IMR-90 (cell line): ENCODE results near the gene TTC7B. TPM values are rescaled to one million over a fixed set of nuclear protein-coding genes. Genes with fewer than 3 reads are reported as not detected.

Source experiments
- ATAC-seq: fragments of 200-7000 bp; cut with Tn5 transposase; 2 replicates; pipeline ENCODE4 v1.9.1; 2020; ENCODE audit warnings: low read depth, mild to moderate bottlenecking, moderate library complexity
- BruUV-seq: library from RNA; stranded (reverse); fragments of 400-500 nt; replicated peaks from 2 replicates; lab custom pipeline; 2021; lab: Mats Ljungman, UMichigan
- CTCF ChIA-PET: fragments of 300-600 bp; formaldehyde crosslinking; extraction: SDS; loops from one replicate; lab custom pipeline; 2021; ENCODE audit warnings: antibody characterized with exemption; lab: Yijun Ruan, JAX
- POLR2A ChIA-PET: fragments of 300-600 bp; sonication (Branson Sonifier 250); formaldehyde crosslinking; loops from one replicate; lab custom pipeline; 2022; ENCODE audit warnings: antibody characterized with exemption; ENCODE audit not compliant: unreplicated experiment; lab: Charles Lee
- DNase-seq: peaks from one replicate; pipeline ENCODE4 v3.0.0; 2013
- H2AFZ ChIP-seq: replicated peaks from 2 replicates; pipeline ENCODE3; 2013; ENCODE audit warnings: low read length, mild to moderate bottlenecking; ENCODE audit not compliant: poor library complexity
- H2AK5ac ChIP-seq: 2 replicates; pipeline ENCODE4 v1.6.1; 2013; ENCODE audit warnings: low read depth, low read length, inconsistent platforms
- H2AK9ac ChIP-seq: replicated peaks from 2 replicates; pipeline ENCODE3; 2013; ENCODE audit warnings: mild to moderate bottlenecking, low read depth, low read length, moderate library complexity; ENCODE audit not compliant: poor library complexity
- H2BK120ac ChIP-seq: 2 replicates; pipeline ENCODE4 v1.6.1; 2013; ENCODE audit warnings: low read depth, low read length, inconsistent platforms
- H2BK15ac ChIP-seq: 3 replicates; pipeline ENCODE4 v1.6.1; 2013; ENCODE audit warnings: low read depth, low read length, inconsistent platforms
- H2BK20ac ChIP-seq: 2 replicates; pipeline ENCODE4 v1.6.1; 2013; ENCODE audit warnings: low read depth, mild to moderate bottlenecking, inconsistent platforms, low read length, moderate library complexity
- H2BK5ac ChIP-seq: 2 replicates; pipeline ENCODE4 v1.6.1; 2013; ENCODE audit warnings: mild to moderate bottlenecking, low read depth, low read length, inconsistent platforms; ENCODE audit not compliant: poor library complexity, severe bottlenecking
- H3K14ac ChIP-seq: replicated peaks from 2 replicates; pipeline ENCODE4 v1.6.1; 2013; ENCODE audit warnings: low read depth, low read length, inconsistent platforms
- H3K18ac ChIP-seq: 2 replicates; pipeline ENCODE4 v1.6.1; 2013; ENCODE audit warnings: low read depth, low read length, control low read depth
- H3K23ac ChIP-seq: 2 replicates; pipeline ENCODE4 v1.6.1; 2013; ENCODE audit warnings: low read depth, low read length, inconsistent platforms
- H3K27ac ChIP-seq: 2 replicates; pipeline ENCODE4 v1.5.1; 2013; ENCODE audit warnings: mild to moderate bottlenecking, control low read depth, low read length; ENCODE audit not compliant: insufficient read depth
- H3K27me3 ChIP-seq: 2 replicates; pipeline ENCODE4 v1.6.1; 2013; ENCODE audit warnings: low read length; ENCODE audit not compliant: control insufficient read depth, insufficient read depth
- H3K36me3 ChIP-seq: 2 replicates; pipeline ENCODE4 v1.6.1; 2013; ENCODE audit warnings: low read length, mixed read lengths; ENCODE audit not compliant: control insufficient read depth, insufficient read depth
- H3K4ac ChIP-seq: 2 replicates; pipeline ENCODE4 v1.6.1; 2013; ENCODE audit warnings: low read depth, low read length, inconsistent platforms
- H3K4me1 ChIP-seq: 2 replicates; pipeline ENCODE4 v1.6.1; 2013; ENCODE audit warnings: low read length, mixed read lengths; ENCODE audit not compliant: control insufficient read depth, insufficient read depth
- H3K4me2 ChIP-seq: 2 replicates; pipeline ENCODE4 v1.6.1; 2013; ENCODE audit warnings: low read depth, mild to moderate bottlenecking, control low read depth, low read length, moderate library complexity
- H3K4me3 ChIP-seq: 2 replicates; pipeline ENCODE4 v1.5.1; 2013; ENCODE audit warnings: low read depth, mild to moderate bottlenecking, control low read depth, low read length, moderate library complexity; ENCODE audit not compliant: insufficient read depth
- H3K56ac ChIP-seq: 2 replicates; pipeline ENCODE4 v1.6.1; 2013; ENCODE audit warnings: low read length, inconsistent platforms; ENCODE audit not compliant: insufficient read depth; ENCODE audit errors: extremely low read depth
- H3K79me1 ChIP-seq, 2 experiments: 2 replicates each; pipeline ENCODE4 v1.6.1; 2013; ENCODE audit warnings: low read length in 2 of 2, inconsistent platforms in 1 of 2, low read depth in 1 of 2
- H3K9ac ChIP-seq: 2 replicates; pipeline ENCODE4 v1.6.1; 2013; ENCODE audit warnings: low read depth, low read length, control low read depth
- H3K9me1 ChIP-seq: 2 replicates; pipeline ENCODE4 v1.6.1; 2013; ENCODE audit warnings: low read length, inconsistent platforms; ENCODE audit not compliant: insufficient read depth
- H3K9me3 ChIP-seq: 2 replicates; pipeline ENCODE4 v1.6.1; 2013; ENCODE audit warnings: low read length; ENCODE audit not compliant: control insufficient read depth, insufficient read depth
- H4K20me1 ChIP-seq: 2 replicates; pipeline ENCODE4 v1.6.1; 2013; ENCODE audit warnings: low read length, inconsistent platforms; ENCODE audit not compliant: insufficient read depth
- H4K5ac ChIP-seq: 2 replicates; pipeline ENCODE4 v1.6.1; 2013; ENCODE audit warnings: mild to moderate bottlenecking, low read depth, low read length, control low read depth
- H4K8ac ChIP-seq, 2 experiments: 2 replicates each; pipeline ENCODE4 v1.6.1; 2013; ENCODE audit warnings: low read depth in 2 of 2, low read length in 2 of 2, control low read depth in 1 of 2, inconsistent platforms in 1 of 2
- H4K91ac ChIP-seq: 2 replicates; pipeline ENCODE4 v1.6.1; 2013; ENCODE audit warnings: low read depth, low read length, inconsistent platforms; ENCODE audit not compliant: insufficient read depth
- BHLHE40 ChIP-seq: fragments of 150-350 bp; IDR thresholded peaks from 2 replicates; pipeline ENCODE4 v1.6.1; 2016; ENCODE audit warnings: mild to moderate bottlenecking, low read depth, low read length
- CHD1 ChIP-seq: IDR thresholded peaks from 2 replicates; pipeline ENCODE4 v1.6.1; 2012; ENCODE audit warnings: low read depth, low read length, improper control_type of control experiment
- ELK1 ChIP-seq: fragments of 150-350 bp; IDR thresholded peaks from 2 replicates; pipeline ENCODE4 v1.6.1; 2016; ENCODE audit warnings: low read depth, mild to moderate bottlenecking, low read length, moderate library complexity, borderline replicate concordance
- MAFK ChIP-seq: IDR thresholded peaks from 2 replicates; pipeline ENCODE4 v1.6.1; 2012; ENCODE audit warnings: low read depth, low read length, improper control_type of control experiment
- MAZ ChIP-seq: IDR thresholded peaks from 2 replicates; pipeline ENCODE4 v1.6.1; 2012; ENCODE audit warnings: low read depth, mild to moderate bottlenecking, low read length, improper control_type of control experiment, moderate library complexity, borderline replicate concordance
- NFE2L2 ChIP-seq: fragments of 150-350 bp; IDR thresholded peaks from 2 replicates; pipeline ENCODE4 v1.6.1; 2016; ENCODE audit warnings: low read depth, mild to moderate bottlenecking, low read length
- POLR2A ChIP-seq: IDR thresholded peaks from 2 replicates; pipeline ENCODE4 v1.6.1; 2012; ENCODE audit warnings: mild to moderate bottlenecking, low read depth, low read length
- RAD21 ChIP-seq: IDR thresholded peaks from 2 replicates; pipeline ENCODE4 v1.6.1; 2012; ENCODE audit warnings: low read length, improper control_type of control experiment
- RCOR1 ChIP-seq: IDR thresholded peaks from 2 replicates; pipeline ENCODE4 v1.6.1; 2012; ENCODE audit warnings: mild to moderate bottlenecking, low read length, improper control_type of control experiment; ENCODE audit not compliant: insufficient replicate concordance
- RFX5 ChIP-seq: IDR thresholded peaks from 2 replicates; pipeline ENCODE4 v1.8.0; 2012; ENCODE audit warnings: low read depth, mild to moderate bottlenecking, low read length, moderate library complexity
- SMC3 ChIP-seq: fragments of 150-350 bp; IDR thresholded peaks from 2 replicates; pipeline ENCODE4 v1.6.1; 2016; ENCODE audit warnings: low read depth, mild to moderate bottlenecking, antibody characterized with exemption, low read length, moderate library complexity
- WGBS, 2 experiments: methylation state at CpG; one replicate each; pipeline versions ENCODE4 v1.1.5 to v1.1.7; 2013; ENCODE audit warnings: missing lambda C conversion rate in 2 of 2; ENCODE audit not compliant: insufficient read length in 1 of 2; ENCODE audit errors: extremely low coverage in 2 of 2; 5-methylcytosine and 5-hydroxymethylcytosine counted together
- dilution Hi-C: fragments of 300-500 bp; cut with HindIII; formaldehyde crosslinking; loops from one replicate; pipeline ENCODE4 v1.14.3; 2018; ENCODE audit warnings: low sequenced_read_pairs; ENCODE audit not compliant: unreplicated experiment
- in situ Hi-C: fragments of 300-500 bp; cut with MboI; formaldehyde crosslinking; loops from 3 replicates; pipeline ENCODE4 v1.14.3; 2019; ENCODE audit warnings: low sequenced_read_pairs, inconsistent platforms, mixed read lengths
- intact Hi-C: fragments of 100-400 bp; cut with micrococcal nuclease; formaldehyde crosslinking; loops from 2 replicates; pipeline ENCODE4 v1.10.0; 2022
- polyA plus RNA-seq, 3 experiments: library from polyadenylated mRNA; depleted of rRNA; stranded (reverse); fragments of >200 nt; gene quantifications; 2 replicates each; pipeline ENCODE4 v1.2.3, GENCODE V29; 2012; ENCODE audit warnings: low replicate concordance in 1 of 3
- total RNA-seq: library from RNA; depleted of rRNA; stranded (reverse); fragments of >200 nt; gene quantifications from 2 replicates; pipeline ENCODE4 v1.2.3, GENCODE V29; 2012
- TF ChIP-seq, protein P1 (sequence below): conservative IDR thresholded peaks from 2 replicates; pipeline ENCODE4 v1.5.1; 2012; ENCODE audit warnings: mild to moderate bottlenecking, low read depth, low read length, improper control_type of control experiment
- TF ChIP-seq, protein P2 (sequence below): fragments of 150-350 bp; IDR thresholded peaks from 2 replicates; pipeline ENCODE4 v1.6.1; 2017; ENCODE audit warnings: mild to moderate bottlenecking, antibody characterized with exemption, low read length, low read depth

The TTC7B gene
- total and polyA plus RNA-seq, 2 of the 4 experiments (the other 2 are of a cell fraction) = 18.1 to 35.3 TPM

DNA sequence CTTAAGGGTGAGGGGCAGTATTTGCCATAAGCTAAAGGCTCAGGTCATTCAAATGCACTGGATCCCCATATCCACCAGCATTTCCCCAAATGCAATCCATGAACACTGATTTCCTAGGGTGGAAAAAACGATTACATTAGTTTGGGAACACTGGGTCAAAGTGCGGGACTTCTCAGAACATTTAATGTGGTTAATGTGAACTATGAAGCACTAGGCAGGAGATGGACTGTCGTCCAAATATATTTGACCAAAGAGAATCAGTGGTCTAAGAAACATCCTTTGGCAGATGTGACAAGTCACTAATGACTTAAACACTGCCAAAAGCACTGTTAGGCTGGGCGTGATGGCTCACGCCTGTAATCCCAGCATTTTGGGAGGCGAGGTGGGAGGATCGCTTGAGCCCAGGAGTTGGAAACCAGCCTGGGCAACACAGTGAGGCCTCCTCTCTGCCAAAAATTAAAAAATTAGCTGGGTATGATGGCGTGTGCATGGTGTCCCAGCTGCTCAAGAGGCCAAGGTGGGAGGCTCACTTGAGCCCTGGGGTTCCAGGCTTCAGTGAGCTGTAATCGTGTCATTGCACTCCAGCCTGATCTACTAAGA is 214.0 kb downstream of the TTC7B start:
- Histone ChIP-seq H3K56ac (no peak overlapping the region), H2AK9ac (no peak overlapping the region), H3K4ac (no peak overlapping the region), H4K8ac (no peak overlapping the region), H3K23ac (no peak overlapping the region), H4K5ac (no peak overlapping the region), H3K18ac (no peak overlapping the region), H3K79me1 (no peaks in the 10 kb centered on the region), H3K27ac (no peak overlapping the region), H2BK120ac (no peak overlapping the region), H3K4me3 (no peak overlapping the region), H3K9me1 (peaks cover 12% of the 10 kb centered on the region; the same call in 1 of the 2 replicates), H2BK20ac (no peak overlapping the region), H3K14ac (no peak overlapping the region), H3K4me1 (peaks cover 9% of the 10 kb centered on the region; the same call in 1 of the 2 replicates), H3K4me2 (no peak overlapping the region), H3K36me3 (no peaks in the 10 kb centered on the region), H2AFZ (no peak overlapping the region), H2AK5ac (no peak overlapping the region), H2BK5ac (no peak overlapping the region), H2BK15ac (no peak overlapping the region), H3K9ac (no peak overlapping the region), H3K9me3 (no peaks in the 10 kb centered on the region), H3K27me3 (no peaks in the 10 kb centered on the region), H4K20me1 (no peaks in the 10 kb centered on the region), H4K91ac (no peak overlapping the region)
- BruUV-seq = no TSS peak
- no peak for ATAC-seq
- dilution Hi-C loops = no loop called here
- intact Hi-C loops = no loop called here
- DNase-seq = no peak
- 59% methylated on average over 4 of the region's 9 CpGs; no CpG with 5 or more reads in 1 of the 2 experiments for WGBS, 2 experiments
- in situ Hi-C loops = no loop called here
- ChIA-PET CTCF (interaction anchor here (0.5 kb wide), 1 partner anchor 13 kb away, joined by 5 read pairs; no protein-coding TSS in a partner anchor), POLR2A (interaction anchor here (0.6 kb wide), 1 partner anchor 34 kb away, joined by 18 read pairs; no protein-coding TSS in a partner anchor)
- TF ChIP-seq, protein P1, sequence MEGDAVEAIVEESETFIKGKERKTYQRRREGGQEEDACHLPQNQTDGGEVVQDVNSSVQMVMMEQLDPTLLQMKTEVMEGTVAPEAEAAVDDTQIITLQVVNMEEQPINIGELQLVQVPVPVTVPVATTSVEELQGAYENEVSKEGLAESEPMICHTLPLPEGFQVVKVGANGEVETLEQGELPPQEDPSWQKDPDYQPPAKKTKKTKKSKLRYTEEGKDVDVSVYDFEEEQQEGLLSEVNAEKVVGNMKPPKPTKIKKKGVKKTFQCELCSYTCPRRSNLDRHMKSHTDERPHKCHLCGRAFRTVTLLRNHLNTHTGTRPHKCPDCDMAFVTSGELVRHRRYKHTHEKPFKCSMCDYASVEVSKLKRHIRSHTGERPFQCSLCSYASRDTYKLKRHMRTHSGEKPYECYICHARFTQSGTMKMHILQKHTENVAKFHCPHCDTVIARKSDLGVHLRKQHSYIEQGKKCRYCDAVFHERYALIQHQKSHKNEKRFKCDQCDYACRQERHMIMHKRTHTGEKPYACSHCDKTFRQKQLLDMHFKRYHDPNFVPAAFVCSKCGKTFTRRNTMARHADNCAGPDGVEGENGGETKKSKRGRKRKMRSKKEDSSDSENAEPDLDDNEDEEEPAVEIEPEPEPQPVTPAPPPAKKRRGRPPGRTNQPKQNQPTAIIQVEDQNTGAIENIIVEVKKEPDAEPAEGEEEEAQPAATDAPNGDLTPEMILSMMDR = no peak
- TF ChIP-seq SMC3 (no peak), BHLHE40 (no peak), ELK1 (no peak), MAFK (no peak), RFX5 (no peak), POLR2A (no peak), RCOR1 (no peak), CHD1 (no peak), RAD21 (no peak), MAZ (no peak), NFE2L2 (no peak)
- TF ChIP-seq, protein P2, sequence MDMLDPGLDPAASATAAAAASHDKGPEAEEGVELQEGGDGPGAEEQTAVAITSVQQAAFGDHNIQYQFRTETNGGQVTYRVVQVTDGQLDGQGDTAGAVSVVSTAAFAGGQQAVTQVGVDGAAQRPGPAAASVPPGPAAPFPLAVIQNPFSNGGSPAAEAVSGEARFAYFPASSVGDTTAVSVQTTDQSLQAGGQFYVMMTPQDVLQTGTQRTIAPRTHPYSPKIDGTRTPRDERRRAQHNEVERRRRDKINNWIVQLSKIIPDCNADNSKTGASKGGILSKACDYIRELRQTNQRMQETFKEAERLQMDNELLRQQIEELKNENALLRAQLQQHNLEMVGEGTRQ = no peak
